Measurements from ENCODE around the gene NSUN4.
"Not testable (repeated sequence)": the region's sequence is repeated elsewhere in the genome, so short reads cannot be mapped to it uniquely, and the experiment has no call there.

NSUN4 gene

DNA sequence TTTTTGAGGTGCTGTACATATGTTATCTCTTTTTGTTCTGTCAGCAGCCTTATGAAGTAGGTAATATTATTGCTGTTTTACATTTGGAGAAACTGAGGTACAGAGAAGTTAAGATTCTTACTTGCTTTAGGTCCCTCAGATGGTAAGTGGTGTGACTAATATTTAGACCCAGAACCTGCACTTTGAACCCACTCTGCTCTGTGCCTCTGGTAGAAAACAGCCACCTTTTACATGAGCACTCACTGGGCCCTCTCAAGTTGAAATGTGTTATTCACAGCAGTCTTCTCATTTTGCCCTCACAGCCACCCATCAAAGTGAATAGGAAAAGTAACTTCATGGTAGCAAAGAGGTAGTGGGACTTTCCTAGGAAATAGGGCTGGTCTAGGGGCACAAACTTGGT, 4.7 kb downstream of the NSUN4 start:
- FAIRE-seq (no peak), DNase-seq (ENCODE audit: insufficient read length) (no peak)
- TF ChIP-seq TAF1 (IDR thresholded peaks at IDR 0.05; ENCODE audit: borderline replicate concordance, low read depth, low read length) (no peak), POLR2AphosphoS5 (IDR thresholded peaks at IDR 0.05; ENCODE audit: low read depth, low read length) (no peak), POLR2A (IDR thresholded peaks at IDR 0.05; ENCODE audit: low read depth, low read length) (no peak)

DNA sequence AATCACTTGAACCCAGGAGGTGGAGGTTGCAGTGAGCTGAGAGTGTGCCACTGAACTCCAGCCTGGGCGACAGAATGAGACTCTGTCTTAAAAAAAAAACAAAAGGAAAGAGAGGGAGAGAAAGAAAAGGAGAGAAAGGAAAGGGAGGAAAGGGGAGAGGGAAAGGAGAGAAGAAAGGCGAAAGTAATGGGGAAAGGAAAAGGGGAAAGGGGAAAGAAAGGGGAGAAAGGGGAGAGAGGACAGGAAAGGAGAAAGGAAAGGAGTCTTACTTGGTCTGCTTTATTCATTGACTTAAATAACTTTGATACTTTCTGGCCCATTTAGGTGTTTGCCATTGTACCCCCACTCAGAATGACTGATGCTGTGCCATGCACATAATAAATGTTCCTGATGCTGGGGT, 11.8 kb downstream of the NSUN4 start:
- FAIRE-seq: no peak
- TF ChIP-seq POLR2A (IDR thresholded peaks at IDR 0.05; ENCODE audit: low read depth, low read length): no peak
- no peak for TF ChIP-seq POLR2AphosphoS5 (IDR thresholded peaks at IDR 0.05; ENCODE audit: low read depth, low read length)
- no peak for TF ChIP-seq TAF1 (IDR thresholded peaks at IDR 0.05; ENCODE audit: borderline replicate concordance, low read depth, low read length)
- DNase-seq (ENCODE audit: insufficient read length): no peak

DNA sequence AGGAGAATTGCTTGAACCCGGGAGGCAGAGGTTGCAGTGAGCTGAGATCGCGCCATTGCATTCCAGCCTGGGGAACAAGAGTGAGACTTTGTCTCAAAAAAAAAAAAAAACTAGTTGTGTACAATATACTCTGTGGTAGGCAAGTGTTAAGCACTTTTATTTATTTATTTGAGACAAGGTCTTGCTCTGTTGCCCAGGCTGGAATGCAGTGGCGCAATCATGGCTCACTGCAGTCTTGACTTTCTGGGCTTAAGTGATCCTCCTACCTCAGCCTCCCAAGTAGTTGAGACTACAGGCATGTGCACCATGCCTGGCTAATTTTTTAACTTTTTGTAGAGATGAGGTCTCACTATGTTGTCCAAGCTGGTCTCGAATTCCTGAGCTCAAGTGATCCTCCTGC, 15.3 kb downstream of the NSUN4 start:
- DNase-seq (ENCODE audit: insufficient read length); FAIRE-seq: not testable (repeated sequence)

DNA sequence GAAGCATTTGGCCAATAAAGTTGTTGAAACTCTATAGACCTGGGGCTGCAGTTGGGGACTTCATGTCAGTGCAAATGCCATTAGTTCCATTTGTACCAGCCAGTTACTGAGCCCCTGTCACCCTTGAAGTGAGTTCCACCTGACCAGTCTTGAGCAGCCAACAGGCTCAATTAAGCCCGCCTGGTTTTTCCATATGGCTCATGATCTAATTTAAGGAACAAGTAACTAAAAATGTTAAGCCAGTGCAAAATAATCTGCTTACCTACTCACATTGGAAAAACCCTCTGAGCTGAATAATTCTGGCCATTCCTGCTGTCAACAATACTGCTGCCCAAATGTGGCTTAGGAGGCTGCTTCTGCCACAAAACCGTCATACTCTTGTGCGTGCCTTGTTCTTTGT, 21.6 kb downstream of the NSUN4 start:
- DNase-seq (ENCODE audit: insufficient read length): no peak
- no peak for FAIRE-seq
- TF ChIP-seq POLR2AphosphoS5 (IDR thresholded peaks at IDR 0.05; ENCODE audit: low read depth, low read length) (no peak), POLR2A (IDR thresholded peaks at IDR 0.05; ENCODE audit: low read depth, low read length) (no peak), TAF1 (IDR thresholded peaks at IDR 0.05; ENCODE audit: borderline replicate concordance, low read depth, low read length) (no peak)

DNA sequence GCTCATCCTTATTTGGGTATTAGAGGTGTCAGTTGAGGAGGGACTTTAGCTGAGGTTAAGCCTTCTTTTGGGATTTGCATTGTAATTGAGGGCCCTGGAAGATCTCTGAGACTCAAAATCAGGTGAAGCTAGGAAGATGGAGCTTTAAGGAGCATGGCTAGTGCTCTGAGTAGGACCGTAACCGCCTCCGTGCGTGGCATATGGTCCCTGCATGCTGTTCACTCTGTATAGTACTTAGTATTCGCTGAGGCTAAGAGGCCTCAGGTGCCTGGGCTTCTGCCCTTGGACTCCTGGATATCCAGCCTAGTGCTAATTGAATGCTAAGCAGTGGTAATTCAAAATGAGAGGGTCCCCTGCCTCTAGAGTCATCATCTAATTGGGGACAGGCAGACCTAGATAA, 22.5 kb downstream of the NSUN4 start:
- FAIRE-seq (no peak), DNase-seq (ENCODE audit: insufficient read length) (no peak)
- TF ChIP-seq POLR2AphosphoS5 (IDR thresholded peaks at IDR 0.05; ENCODE audit: low read depth, low read length): no peak
- no peak for TF ChIP-seq TAF1 (IDR thresholded peaks at IDR 0.05; ENCODE audit: borderline replicate concordance, low read depth, low read length)
- no peak for TF ChIP-seq POLR2A (IDR thresholded peaks at IDR 0.05; ENCODE audit: low read depth, low read length)

DNA sequence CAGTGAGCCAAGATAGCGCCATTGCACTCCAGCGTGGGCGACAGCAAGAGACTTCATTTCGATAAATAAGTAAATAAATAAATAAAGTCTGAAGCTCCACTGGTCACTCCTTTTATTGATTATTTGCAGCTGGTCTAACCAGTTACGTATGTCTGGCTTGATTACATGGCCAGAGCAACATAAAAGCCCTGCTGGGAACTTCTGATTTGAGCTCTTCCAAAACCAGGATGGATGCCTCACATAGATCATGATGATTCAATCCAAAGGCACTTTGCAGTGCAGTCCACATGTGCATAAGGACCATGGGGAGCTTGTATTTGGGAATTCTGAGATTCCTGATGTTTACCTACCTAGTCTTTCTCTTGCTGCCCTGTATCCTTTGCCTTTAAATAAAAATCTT, 24.0 kb downstream of the NSUN4 start:
- FAIRE-seq (no peak), DNase-seq (ENCODE audit: insufficient read length) (no peak)
- TF ChIP-seq POLR2A (IDR thresholded peaks at IDR 0.05; ENCODE audit: low read depth, low read length) (no peak), TAF1 (IDR thresholded peaks at IDR 0.05; ENCODE audit: borderline replicate concordance, low read depth, low read length) (no peak), POLR2AphosphoS5 (IDR thresholded peaks at IDR 0.05; ENCODE audit: low read depth, low read length) (no peak)

DNA sequence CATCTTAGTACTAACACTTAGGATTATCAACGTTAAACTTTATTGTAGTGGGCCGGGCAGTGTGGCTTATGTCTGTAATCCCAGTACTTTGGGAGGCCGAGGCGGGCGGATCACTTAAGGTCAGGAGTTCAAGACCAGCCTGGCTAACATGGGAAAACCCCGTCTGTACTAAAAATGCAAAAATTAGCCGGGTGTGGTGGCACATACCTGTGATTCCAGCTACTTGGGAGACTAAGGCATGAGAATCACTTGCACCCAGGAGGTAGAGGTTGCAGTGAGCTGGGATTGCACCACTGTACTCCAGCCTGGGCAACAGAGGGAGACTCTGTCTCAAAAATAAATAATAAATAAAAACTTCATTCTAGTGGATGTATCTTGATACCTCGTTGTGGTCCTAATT, 25.2 kb downstream of the NSUN4 start:
- FAIRE-seq; DNase-seq (ENCODE audit: insufficient read length): not testable (repeated sequence)

DNA sequence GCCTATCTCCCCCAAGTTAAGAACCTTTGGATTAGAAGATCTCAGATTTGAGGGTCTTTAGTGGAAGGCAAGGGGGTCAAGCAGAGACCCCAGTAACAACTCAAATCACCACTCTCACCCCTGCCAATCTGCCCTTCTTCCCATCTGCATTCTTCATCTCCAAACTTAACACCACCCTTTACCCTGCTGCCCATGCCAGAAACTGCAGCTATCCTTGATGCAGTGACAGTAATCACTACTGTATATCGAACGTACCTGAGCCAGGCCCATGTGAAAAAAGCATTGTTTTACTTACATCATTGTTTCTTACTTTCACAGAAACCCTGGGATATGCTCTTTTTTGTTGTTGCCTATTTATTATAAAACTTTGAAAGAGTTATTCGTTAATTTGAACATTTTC, 26.5 kb downstream of the NSUN4 start:
- FAIRE-seq: no peak

DNA sequence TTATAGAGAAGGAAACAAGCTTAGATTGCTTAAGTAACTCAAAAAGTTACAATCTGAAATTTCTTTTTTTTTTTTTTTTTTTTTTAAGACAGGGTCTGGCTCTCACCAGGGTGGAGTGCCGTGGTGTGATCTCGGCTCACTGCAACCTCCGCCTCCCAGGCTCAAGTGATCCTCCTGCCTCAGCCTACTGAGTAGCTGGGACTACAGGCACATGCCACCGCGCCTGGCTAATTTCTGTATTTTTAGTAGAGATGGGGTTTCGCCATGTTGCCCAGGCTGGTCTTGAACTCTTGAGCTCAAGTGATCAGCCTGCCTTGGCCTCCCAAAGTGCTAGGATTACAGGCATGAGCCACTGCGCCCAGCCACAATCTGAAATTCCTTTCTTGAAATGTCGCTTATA, 27.1 kb downstream of the NSUN4 start:
- not testable (repeated sequence) for FAIRE-seq; DNase-seq (ENCODE audit: insufficient read length)

More for the DNA sequence above, 26.5 kb downstream of the NSUN4 start:
- no peak for DNase-seq (ENCODE audit: insufficient read length)
- TF ChIP-seq POLR2AphosphoS5 (IDR thresholded peaks at IDR 0.05; ENCODE audit: low read depth, low read length) (no peak), TAF1 (IDR thresholded peaks at IDR 0.05; ENCODE audit: borderline replicate concordance, low read depth, low read length) (no peak), POLR2A (IDR thresholded peaks at IDR 0.05; ENCODE audit: low read depth, low read length) (no peak)

DNA sequence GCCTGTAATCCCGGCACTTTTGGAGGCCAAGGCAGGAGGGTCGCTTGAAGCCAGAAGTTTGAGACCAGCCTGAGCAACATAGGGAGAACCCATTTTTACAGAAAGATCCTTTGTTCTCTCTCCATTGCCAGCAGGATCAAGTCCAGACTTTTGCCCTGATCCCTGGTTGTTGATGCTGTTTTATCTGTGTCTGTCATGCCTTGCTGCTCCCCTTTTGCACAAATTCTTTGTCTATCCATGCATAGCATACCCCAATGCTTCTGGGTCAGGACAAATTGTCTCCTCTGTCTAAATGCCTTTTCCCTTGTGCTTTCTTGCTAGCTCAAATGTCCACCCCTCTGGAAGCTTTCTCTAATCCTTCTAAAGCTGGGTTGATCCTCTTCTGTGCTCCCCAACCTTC, 28.2 kb downstream of the NSUN4 start:
- DNase-seq (ENCODE audit: insufficient read length) (no peak), FAIRE-seq (no peak)
- TF ChIP-seq POLR2AphosphoS5 (IDR thresholded peaks at IDR 0.05; ENCODE audit: low read depth, low read length) (no peak), TAF1 (IDR thresholded peaks at IDR 0.05; ENCODE audit: borderline replicate concordance, low read depth, low read length) (no peak), POLR2A (IDR thresholded peaks at IDR 0.05; ENCODE audit: low read depth, low read length) (no peak)

DNA sequence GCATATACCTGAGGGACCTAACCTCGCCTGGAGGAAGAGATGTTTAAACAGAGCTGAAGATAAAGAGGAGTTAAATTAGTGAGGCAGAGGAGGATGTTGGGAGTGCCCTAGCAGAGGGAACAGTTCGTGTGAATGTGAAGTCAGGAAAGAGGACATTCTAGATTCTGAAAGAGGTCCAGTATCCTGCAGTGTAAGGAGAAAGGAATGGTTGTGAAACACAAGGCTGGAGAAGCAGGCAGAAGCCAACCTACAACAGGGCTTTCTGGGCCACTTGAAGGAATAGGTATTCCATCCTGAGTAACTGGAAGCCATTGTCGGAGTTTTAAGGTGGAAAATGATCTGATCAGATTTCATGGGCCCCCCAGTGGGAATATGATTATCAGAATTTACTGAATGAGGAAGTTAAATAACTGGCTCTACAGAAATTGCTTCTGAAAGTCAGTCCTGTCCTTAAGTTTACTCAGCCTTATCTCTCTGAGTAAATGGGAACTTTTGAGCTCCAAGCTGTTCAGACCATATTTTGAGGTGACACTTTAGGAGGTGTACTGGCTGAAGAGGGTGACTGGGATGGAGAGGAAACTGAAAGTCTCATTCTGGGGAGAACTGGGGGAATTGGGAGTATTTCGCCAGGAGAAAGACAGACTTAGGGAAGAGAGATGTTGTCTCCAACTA, 29.1 kb downstream of the NSUN4 start:
- TF ChIP-seq POLR2AphosphoS5 (IDR thresholded peaks at IDR 0.05; ENCODE audit: low read depth, low read length): no peak
- TF ChIP-seq POLR2A (IDR thresholded peaks at IDR 0.05; ENCODE audit: low read depth, low read length): no peak
- no peak for TF ChIP-seq TAF1 (IDR thresholded peaks at IDR 0.05; ENCODE audit: borderline replicate concordance, low read depth, low read length)
- FAIRE-seq: peak; percentile 53
- no peak for DNase-seq (ENCODE audit: insufficient read length)

DNA sequence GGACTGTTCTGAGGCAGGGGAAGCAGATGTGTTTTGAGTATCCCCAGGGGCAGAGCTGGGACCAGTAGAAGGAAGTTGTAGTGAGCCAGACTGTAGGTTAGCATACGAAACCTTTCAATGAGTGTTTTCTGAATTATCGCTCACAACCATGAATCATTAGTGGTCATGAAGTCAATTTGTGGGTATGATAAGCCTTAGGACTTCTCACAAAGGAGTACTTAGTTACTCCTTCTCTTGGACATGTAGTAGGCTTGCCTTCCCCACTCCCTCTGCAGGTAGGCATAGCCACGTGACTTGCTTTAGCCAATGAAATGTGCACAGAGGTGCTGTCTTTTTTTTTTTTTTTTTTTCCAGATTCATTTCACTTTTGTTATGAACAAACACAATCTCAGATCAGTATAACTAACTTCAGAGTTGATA, 29.6 kb downstream of the NSUN4 start:
- no peak for TF ChIP-seq TAF1 (IDR thresholded peaks at IDR 0.05; ENCODE audit: borderline replicate concordance, low read depth, low read length)
- TF ChIP-seq POLR2AphosphoS5 (IDR thresholded peaks at IDR 0.05; ENCODE audit: low read depth, low read length): no peak
- no peak for TF ChIP-seq POLR2A (IDR thresholded peaks at IDR 0.05; ENCODE audit: low read depth, low read length)
- peak; percentile 61 for FAIRE-seq
- DNase-seq (ENCODE audit: insufficient read length): no peak

DNA sequence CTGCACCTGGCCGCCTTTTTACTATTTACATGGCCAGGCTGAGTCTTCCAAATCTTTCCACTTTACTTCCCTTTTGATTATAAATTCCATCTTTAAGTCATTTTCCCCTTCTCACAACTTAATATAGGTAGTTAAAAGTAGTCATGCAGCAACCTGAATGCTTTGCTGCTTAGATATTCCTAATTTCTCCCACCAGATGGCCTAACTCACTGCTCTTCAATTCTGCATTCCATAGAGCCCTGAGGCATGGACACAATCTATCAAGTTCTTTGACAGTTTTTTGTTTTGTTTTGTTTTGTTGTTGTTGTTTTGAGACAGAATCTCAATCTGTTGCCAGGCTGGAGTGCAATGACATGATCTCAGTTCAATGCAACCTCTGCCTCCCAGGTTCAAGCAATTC, 31.8 kb downstream of the NSUN4 start:
- TF ChIP-seq POLR2AphosphoS5 (IDR thresholded peaks at IDR 0.05; ENCODE audit: low read depth, low read length) (no peak), POLR2A (IDR thresholded peaks at IDR 0.05; ENCODE audit: low read depth, low read length) (no peak)
- FAIRE-seq (no peak), DNase-seq (ENCODE audit: insufficient read length) (no peak)
